Endothelial cell of umbilical vein (primary cell): ENCODE data around the gene NALCN. TPM values are rescaled to one million over a fixed set of nuclear protein-coding genes. Genes with fewer than 3 reads are reported as not detected.

Experiments used
- BruUV-seq: library from RNA; stranded (reverse); fragments of 400-500 nt; replicated peaks from 2 replicates; lab custom pipeline; 2021; lab: Mats Ljungman, UMichigan
- CTCF ChIA-PET: fragments of 300-600, 350-600 bp; sonication (Branson Sonifier 250); formaldehyde crosslinking; loops from one replicate; lab custom pipeline; 2021; ENCODE audit warnings: antibody characterized with exemption, inconsistent platforms; lab: Charles Lee
- POLR2A ChIA-PET: fragments of 300-600, 350-600 bp; sonication (Branson Sonifier 250); formaldehyde crosslinking; loops from one replicate; lab custom pipeline; 2021; ENCODE audit warnings: antibody characterized with exemption, inconsistent platforms; lab: Charles Lee
- DNase-seq: peaks from one replicate; pipeline ENCODE4 v3.0.0-alpha.2; 2011; ENCODE audit warnings: low read depth, low spot score
- FAIRE-seq: peaks from 2 replicates; lab custom pipeline; 2011; peaks lifted over from hg19 to GRCh38; lab: Jason Lieb, UNC
- H2AFZ ChIP-seq: 2 replicates; pipeline ENCODE4 v1.6.0; 2012; ENCODE audit warnings: low read depth, low read length, control low read depth, inconsistent platforms
- H3K27ac ChIP-seq: 2 replicates; pipeline ENCODE4 v1.5.1; 2011; ENCODE audit warnings: low read depth, mild to moderate bottlenecking, control low read depth, low read length, moderate library complexity; ENCODE audit not compliant: insufficient read depth
- H3K27me3 ChIP-seq, 2 experiments: 2 replicates each; pipeline versions ENCODE4 v1.6.0 to v1.6.1; 2011; ENCODE audit warnings: low read length in 2 of 2, mixed read lengths in 1 of 2; ENCODE audit not compliant: control insufficient read depth in 2 of 2, insufficient read depth in 2 of 2
- H3K36me3 ChIP-seq, 2 experiments: 2 replicates in 1 of 2; 3 replicates in 1 of 2; pipeline ENCODE4 v1.5.1; 2011; ENCODE audit warnings: low read length in 2 of 2, mild to moderate bottlenecking in 1 of 2, moderate library complexity in 1 of 2; ENCODE audit not compliant: control insufficient read depth in 2 of 2, insufficient read depth in 2 of 2; ENCODE audit errors: extremely low read depth in 1 of 2
- H3K4me1 ChIP-seq: 3 replicates; pipeline ENCODE4 v1.5.1; 2011; ENCODE audit warnings: mild to moderate bottlenecking, low read length; ENCODE audit not compliant: control insufficient read depth, insufficient read depth; ENCODE audit errors: extremely low read depth
- H3K4me2 ChIP-seq: 2 replicates; pipeline ENCODE4 v1.6.1; 2011; ENCODE audit warnings: low read length, control low read depth, mixed read lengths; ENCODE audit not compliant: insufficient read depth
- H3K4me3 ChIP-seq, 3 experiments: fragments of 200-600 bp in 1 of 3; sonication (generic), shearing (Covaris generic) in 1 of 3; replicated peaks in 1 of 3; 2 replicates each; pipeline ENCODE4 v1.5.1; 2011 to 2016; ENCODE audit warnings: control low read depth in 3 of 3, low read length in 3 of 3, mild to moderate bottlenecking in 2 of 3, inconsistent platforms in 1 of 3, low read depth in 1 of 3, moderate library complexity in 1 of 3; ENCODE audit not compliant: insufficient read depth in 1 of 3
- H3K79me2 ChIP-seq: 2 replicates; pipeline ENCODE4 v1.6.0; 2012; ENCODE audit warnings: low read length, inconsistent platforms; ENCODE audit not compliant: control insufficient read depth, insufficient read depth
- H3K9ac ChIP-seq: replicated peaks from 2 replicates; pipeline ENCODE3; 2011; ENCODE audit warnings: low read length, control low read depth; ENCODE audit not compliant: insufficient read depth; ENCODE audit errors: extremely low read depth
- H3K9me1 ChIP-seq: replicated peaks from 3 replicates; pipeline ENCODE4 v1.6.0; 2011; ENCODE audit warnings: mild to moderate bottlenecking, low read length; ENCODE audit not compliant: control insufficient read depth, insufficient read depth; ENCODE audit errors: extremely low read depth
- H3K9me3 ChIP-seq: replicated peaks from 2 replicates; pipeline ENCODE4 v1.5.1; 2012; ENCODE audit warnings: low read length, inconsistent platforms; ENCODE audit not compliant: control insufficient read depth, insufficient read depth
- H4K20me1 ChIP-seq: replicated peaks from 2 replicates; pipeline ENCODE3; 2011; ENCODE audit warnings: mild to moderate bottlenecking, low read length; ENCODE audit not compliant: control insufficient read depth, insufficient read depth; ENCODE audit errors: extremely low read depth
- CTCF ChIP-seq, 2 donors: IDR thresholded peaks; 1 replicate in 1 of 2; 2 replicates in 1 of 2; pipeline ENCODE4 v1.5.1; 2011; ENCODE audit warnings: low read length in 2 of 2, mild to moderate bottlenecking in 2 of 2, moderate library complexity in 2 of 2, control low read depth in 1 of 2, inconsistent platforms in 1 of 2, low read depth in 1 of 2; ENCODE audit not compliant: insufficient read depth in 1 of 2; ENCODE audit errors: extremely low read depth in 1 of 2
- EZH2 ChIP-seq: IDR thresholded peaks from 2 replicates; pipeline ENCODE4 v1.6.1; 2012; ENCODE audit warnings: borderline replicate concordance, low read depth, mild to moderate bottlenecking, moderate library complexity, low read length, inconsistent platforms; ENCODE audit not compliant: severe bottlenecking
- FOS ChIP-seq: IDR thresholded peaks from 2 replicates; pipeline ENCODE4 v1.6.1; 2011; ENCODE audit warnings: mild to moderate bottlenecking, low read length, moderate library complexity, borderline replicate concordance; ENCODE audit not compliant: insufficient read depth
- GATA2 ChIP-seq: IDR thresholded peaks from 2 replicates; pipeline ENCODE4 v1.7.0; 2011; ENCODE audit warnings: low read depth, mild to moderate bottlenecking, moderate library complexity, mixed read lengths, low read length; ENCODE audit not compliant: insufficient read length, insufficient read depth
- JUN ChIP-seq: IDR thresholded peaks from 2 replicates; pipeline ENCODE4 v1.6.1; 2011; ENCODE audit warnings: borderline replicate concordance, low read depth; ENCODE audit not compliant: insufficient read length, insufficient read depth
- MAX ChIP-seq: IDR thresholded peaks from 2 replicates; pipeline ENCODE4 v1.6.1; 2011; ENCODE audit not compliant: insufficient read depth, insufficient read length
- MYC ChIP-seq: IDR thresholded peaks from one replicate; pipeline ENCODE4 v1.6.1; 2011; ENCODE audit warnings: mild to moderate bottlenecking, low read depth, low read length
- POLR2A ChIP-seq: IDR thresholded peaks from 2 replicates; pipeline ENCODE4 v1.6.1; 2012; ENCODE audit warnings: low read depth, mild to moderate bottlenecking, control low read depth, low read length
- POLR2AphosphoS5 ChIP-seq: IDR thresholded peaks from 2 replicates; pipeline ENCODE4 v1.6.1; 2012; ENCODE audit warnings: low read depth, mild to moderate bottlenecking, control low read depth, low read length, moderate library complexity; ENCODE audit not compliant: insufficient read depth
- dilution Hi-C: fragments of 300-500 bp; cut with MboI; formaldehyde crosslinking; loops from one replicate; pipeline ENCODE4 v1.15.0; 2019; ENCODE audit warnings: low sequenced_read_pairs; ENCODE audit not compliant: extremely low pct_ligation_motif_present
- intact Hi-C: fragments of 100-400 bp; cut with micrococcal nuclease; formaldehyde crosslinking; loops from one replicate; pipeline ENCODE4 v1.10.0; 2022
- polyA plus RNA-seq, 4 experiments: library from polyadenylated mRNA; depleted of rRNA in 3 of 4; stranded (reverse) in 3 of 4; unstranded in 1 of 4; fragments of >200 nt; gene quantifications; 2 replicates each; pipeline versions ENCODE4 v1.2.1 to v1.2.3, GENCODE V29; 2011 to 2012; ENCODE audit warnings: missing spikeins in 1 of 4
- total RNA-seq: library from RNA; stranded (reverse); gene quantifications from 2 replicates; pipeline ENCODE4 v1.2.3, GENCODE V29; 2021

Gene NALCN
- total and polyA plus RNA-seq, 2 donors (not counting 3 experiments of a cell fraction or from before 2014, with no cell fraction given), result 3.3 to 4.4 TPM

DNA sequence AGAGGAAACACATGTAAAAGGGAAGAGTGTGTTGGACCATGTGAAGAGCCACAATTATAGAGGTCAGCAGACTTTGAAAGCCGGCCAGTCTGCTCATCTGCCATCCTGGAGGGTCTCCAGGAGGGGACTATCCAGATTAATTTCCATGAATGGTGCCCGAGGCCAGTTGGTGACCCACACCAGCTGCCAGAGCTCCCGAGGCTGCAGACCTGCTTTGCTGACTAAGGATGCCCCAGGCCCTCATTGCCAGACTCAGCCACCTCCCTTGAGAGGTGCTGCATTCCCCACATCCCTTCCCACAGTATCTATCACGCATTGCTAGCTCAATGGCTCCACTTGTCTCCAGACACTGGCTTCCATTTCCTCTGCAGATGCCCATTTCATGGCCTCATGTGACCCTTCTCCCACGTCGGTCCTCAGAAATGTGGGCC, 110.3 kb downstream of the NALCN start:
- Histone ChIP-seq H3K4me1 (no peaks in the 10 kb centered on the region), H3K79me2 (no peaks in the 10 kb centered on the region), H3K4me3 (no peak overlapping the region), H3K27ac (no peak overlapping the region), H3K36me3 (no peaks in the 10 kb centered on the region), H3K9me3 (no peaks in the 10 kb centered on the region), H3K9me1 (no peaks in the 10 kb centered on the region), H3K9ac (no peak overlapping the region), H2AFZ (no peak overlapping the region), H3K27me3 (no peaks in the 10 kb centered on the region), H3K4me2 (no peak overlapping the region), H4K20me1 (no peaks in the 10 kb centered on the region)
- DNase-seq, result no peak
- dilution Hi-C loops (no loop called here), intact Hi-C loops (no loop called here)
- BruUV-seq, result no TSS peak
- TF ChIP-seq FOS (no peak), CTCF (IDR thresholded peaks at IDR 0.05; ENCODE audit: extremely low read depth in 1 of 2, insufficient read depth in 1 of 2, low read depth in 1 of 2, low read length in 2 of 2) (no peak), GATA2 (no peak), EZH2 (no peak), JUN (no peak), POLR2AphosphoS5 (no peak), POLR2A (no peak), MYC (no peak), MAX (no peak)
- FAIRE-seq, result no peak
- ChIA-PET CTCF (no interaction called here), POLR2A (no interaction called here)
